K562 (cell line): Measurements from ENCODE around the gene ZSCAN12. TPM values are rescaled to one million over a fixed set of nuclear protein-coding genes. Genes with fewer than 3 reads are reported as not detected.

ENCODE experiments used
- BRD9 ChIP-seq: fragments of 450-650 bp; IDR thresholded peaks from 2 replicates; pipeline ENCODE4 v1.6.1; 2018; ENCODE audit warnings: low read depth; ENCODE audit not compliant: partially characterized antibody
- C11orf30 ChIP-seq: fragments of 450-650 bp; IDR thresholded peaks from 2 replicates; pipeline ENCODE4 v1.6.1; 2016; ENCODE audit warnings: low read depth, mild to moderate bottlenecking
- CAMTA2 ChIP-seq: fragments of 250-450 bp; sonication (Bioruptor Pico); conservative IDR thresholded peaks from 2 replicates; pipeline ENCODE4 v1.5.1; 2022
- CC2D1A ChIP-seq: fragments of 450-650 bp; IDR thresholded peaks from 2 replicates; pipeline ENCODE4 v1.6.1; 2017; ENCODE audit warnings: mild to moderate bottlenecking
- CCAR2 ChIP-seq: fragments of 200-400 bp; formaldehyde crosslinking; IDR thresholded peaks from 2 replicates; pipeline ENCODE4 v1.6.1; 2017; ENCODE audit warnings: mild to moderate bottlenecking, low read depth, low read length
- CEBPB ChIP-seq: fragments of 450-650 bp; IDR thresholded peaks from 2 replicates; pipeline ENCODE4 v1.6.1; 2016; ENCODE audit warnings: missing genetic modification characterization, missing compliant biosample characterization
- CTCF ChIP-seq, 3 experiments: IDR thresholded peaks in 2 of 3; conservative IDR thresholded peaks in 1 of 3; 2 replicates each; pipeline ENCODE4 v1.5.1; 2011 to 2012; ENCODE audit warnings: low read length in 3 of 3, mild to moderate bottlenecking in 3 of 3, control low read depth in 2 of 3, improper control_type of control experiment in 1 of 3, inconsistent platforms in 1 of 3, low read depth in 1 of 3, mixed read lengths in 1 of 3, moderate library complexity in 1 of 3; ENCODE audit not compliant: insufficient read depth in 2 of 3
- MAFK ChIP-seq: IDR thresholded peaks from 2 replicates; pipeline ENCODE4 v1.6.1; 2011; ENCODE audit warnings: low read length, improper control_type of control experiment
- MECOM ChIP-seq: fragments of 250-450 bp; sonication (Bioruptor Pico); IDR thresholded peaks from 2 replicates; pipeline ENCODE4 v1.8.0; 2022; ENCODE audit warnings: inconsistent platforms
- NEUROD1 ChIP-seq: fragments of 150-350 bp; IDR thresholded peaks from 2 replicates; pipeline ENCODE4 v1.6.1; 2014; ENCODE audit warnings: borderline replicate concordance, low read length, low read depth; ENCODE audit not compliant: partially characterized antibody
- SAFB ChIP-seq: fragments of 200-400 bp; formaldehyde crosslinking; IDR thresholded peaks from 2 replicates; pipeline ENCODE4 v1.6.1; 2017; ENCODE audit warnings: low read depth, low read length, borderline replicate concordance
- SIRT6 ChIP-seq: IDR thresholded peaks from one replicate; pipeline ENCODE4 v1.6.1; 2012; ENCODE audit warnings: low read depth, mild to moderate bottlenecking, control low read depth, inconsistent platforms, low read length, moderate library complexity
- SMAD1 ChIP-seq: fragments of 150-350 bp; IDR thresholded peaks from 2 replicates; pipeline ENCODE4 v1.6.1; 2014; ENCODE audit warnings: low read length, low read depth; ENCODE audit not compliant: partially characterized antibody
- TEAD1 ChIP-seq, 2 experiments: fragments of 450-650 bp in 1 of 2; sonication (generic) in 1 of 2; formaldehyde crosslinking; IDR thresholded peaks; 2 replicates each; pipeline versions ENCODE4 v1.4.0 to v1.8.0; 2020 to 2022; ENCODE audit warnings: mild to moderate bottlenecking in 2 of 2, missing genetic modification reagents in 1 of 2
- XRCC4 ChIP-seq: IDR thresholded peaks from one replicate; pipeline ENCODE4 v1.6.1; 2011; ENCODE audit not compliant: insufficient read depth, insufficient read length; ENCODE audit errors: extremely low read depth
- ZBED1 ChIP-seq: IDR thresholded peaks from 2 replicates; pipeline ENCODE4 v1.6.1; 2014
- ZBTB1 ChIP-seq: sonication (generic); formaldehyde crosslinking; IDR thresholded peaks from 2 replicates; pipeline ENCODE4 v1.8.1; 2023; ENCODE audit warnings: missing genetic modification reagents, low read depth, mild to moderate bottlenecking, borderline replicate concordance
- ZMIZ1 ChIP-seq, 2 experiments: fragments of 150-350 bp in 1 of 2; IDR thresholded peaks; 2 replicates each; pipeline ENCODE4 v1.6.1; 2012 to 2016; ENCODE audit warnings: low read depth in 2 of 2, low read length in 2 of 2, mild to moderate bottlenecking in 1 of 2, moderate library complexity in 1 of 2
- ZNF449 ChIP-seq: fragments of 250-450 bp; sonication (Bioruptor Pico); IDR thresholded peaks from 2 replicates; pipeline ENCODE4 v1.8.0; 2022; ENCODE audit warnings: moderate library complexity, mild to moderate bottlenecking, inconsistent platforms
- ZNF584 ChIP-seq: fragments of 200-800 bp; sonication (Bioruptor generic); IDR thresholded peaks from 2 replicates; pipeline ENCODE4 v1.6.1; 2016; ENCODE audit warnings: low read depth, mild to moderate bottlenecking, missing genetic modification characterization, missing compliant biosample characterization
- ZNF76 ChIP-seq: fragments of 250-450 bp; sonication (Bioruptor Pico); IDR thresholded peaks from 2 replicates; pipeline ENCODE4 v1.4.0; 2020; ENCODE audit warnings: mild to moderate bottlenecking, moderate library complexity, borderline replicate concordance
- ZNF785 ChIP-seq: fragments of 250-450 bp; sonication (Bioruptor Pico); IDR thresholded peaks from 2 replicates; pipeline ENCODE4 v1.4.0; 2020; ENCODE audit warnings: mild to moderate bottlenecking
- polyA plus RNA-seq, 8 experiments: library from polyadenylated mRNA; depleted of rRNA in 4 of 8; stranded (reverse) in 5 of 8; unstranded in 3 of 8; fragments of >200 nt; fragmentation: Nextera tagmentation in 2 of 8; fragmentation: Illumina TruSeq in 1 of 8; extraction: Ambion mirVana in 2 of 8; extraction: Trizol in 1 of 8; gene quantifications; 2 replicates each; pipeline versions ENCODE4 v1.2.1 to v1.2.3, GENCODE V29; 2011 to 2014; ENCODE audit warnings: inconsistent platforms in 1 of 8, missing spikeins in 1 of 8
- total RNA-seq, 7 experiments: library from RNA; depleted of rRNA in 6 of 7; stranded (reverse); fragments of >200 nt in 6 of 7; fragmentation: Illumina TruSeq in 2 of 7; extraction: Trizol in 2 of 7; gene quantifications; 2 replicates each; pipeline versions ENCODE4 v1.2.1 to v1.2.3, GENCODE V29; 2011 to 2021; ENCODE audit warnings: low replicate concordance in 1 of 7

Gene ZSCAN12
- total and polyA plus RNA-seq, 9 of the 15 experiments (the other 6 are each of a cell fraction or from before 2014, with no cell fraction given), result 2.5 to 19.6 (median 12.5) TPM

DNA sequence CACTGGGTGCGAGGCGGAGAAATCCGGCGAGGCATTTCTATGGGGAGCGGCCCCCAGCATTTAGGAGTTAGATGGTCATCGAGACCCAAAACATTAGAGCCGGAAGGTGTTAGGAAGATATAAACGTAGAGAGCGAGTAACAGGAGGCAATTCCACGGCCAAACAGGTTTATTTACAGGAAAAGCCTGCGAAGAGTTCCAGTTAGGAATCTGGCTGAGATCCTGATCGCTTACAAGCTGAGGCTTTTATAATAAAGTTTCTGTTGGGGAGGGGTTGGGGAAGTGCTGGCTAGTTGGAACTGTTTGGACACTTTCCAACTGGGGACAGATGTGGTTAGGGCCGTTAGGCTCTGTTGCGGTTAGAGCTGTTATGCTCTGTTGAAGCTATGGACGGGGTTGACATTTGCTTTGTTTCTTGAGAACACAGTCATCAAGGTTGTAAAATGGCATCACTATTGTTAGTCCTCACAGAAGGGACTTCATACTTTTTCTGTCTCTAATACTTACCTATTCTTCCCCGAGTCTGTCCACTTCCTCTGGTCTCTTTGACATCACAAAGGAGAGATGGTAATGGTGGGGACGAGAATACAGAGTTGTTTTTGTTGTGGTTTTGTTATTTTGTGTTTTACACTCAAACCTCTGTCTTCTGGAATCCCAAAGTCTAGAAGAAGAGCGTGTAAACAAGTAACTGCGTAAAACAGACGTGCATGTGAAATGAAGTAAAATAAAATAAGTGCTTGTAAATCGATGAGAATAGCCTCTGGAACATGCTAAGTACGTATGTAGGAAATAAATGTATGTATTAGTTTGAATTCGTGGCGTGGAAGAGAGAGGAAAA lies 63.0 kb downstream of the ZSCAN12 start (continued):
- TF ChIP-seq ZNF449 (CRISPR knock-in tag) (peak; percentile 95), CCAR2 (no peak), MECOM (peak; percentile 78; the same call in 1 of the 2 replicates), SAFB (no peak), ZNF584 (CRISPR knock-in tag) (peak; percentile 97), XRCC4 (no peak), ZBTB1 (CRISPR knock-in tag) (no peak), ZNF76 (CRISPR knock-in tag) (peak; percentile 89), ZBED1 (no peak), MAFK (no peak), CAMTA2 (CRISPR knock-in tag) (no peak), SIRT6 (no peak), TEAD1 (CRISPR knock-in tag; IDR thresholded peaks at IDR 0.05) (peak in 1 of 2 experiments; percentile 99; a peak in 2 of 4 replicates), ZMIZ1 (IDR thresholded peaks at IDR 0.05; ENCODE audit: low read depth in 2 of 2, low read length in 2 of 2) (0 out of 4 replicates have a peak, but pooled peaks of 1 of the 2 experiments have one; percentile 50), BRD9 (peak; percentile 85), CTCF (IDR thresholded peaks at IDR 0.05 in 2 of 3, conservative IDR thresholded peaks at IDR 0.05 in 1 of 3; ENCODE audit: insufficient read depth in 2 of 3, low read depth in 1 of 3, low read length in 3 of 3) (no peak), NEUROD1 (no peak), C11orf30 (no peak), SMAD1 (peak; percentile 76), CEBPB (tag) (no peak), ZNF785 (CRISPR knock-in tag) (no peak), CC2D1A (peak; percentile 10; the same call in 1 of the 2 replicates)
